Ishikawa (cell line): ENCODE measurements around the gene SIMC1.

Source experiments
- EP300 ChIP-seq: IDR thresholded peaks from 2 replicates; pipeline ENCODE4 v1.6.1; 2012; ENCODE audit warnings: borderline replicate concordance
- RAD21 ChIP-seq: IDR thresholded peaks from 2 replicates; pipeline ENCODE4 v1.6.1; 2012; ENCODE audit warnings: low read depth
- ZBTB7A ChIP-seq: IDR thresholded peaks from 2 replicates; pipeline ENCODE4 v1.6.1; 2012; ENCODE audit warnings: low read depth

DNA sequence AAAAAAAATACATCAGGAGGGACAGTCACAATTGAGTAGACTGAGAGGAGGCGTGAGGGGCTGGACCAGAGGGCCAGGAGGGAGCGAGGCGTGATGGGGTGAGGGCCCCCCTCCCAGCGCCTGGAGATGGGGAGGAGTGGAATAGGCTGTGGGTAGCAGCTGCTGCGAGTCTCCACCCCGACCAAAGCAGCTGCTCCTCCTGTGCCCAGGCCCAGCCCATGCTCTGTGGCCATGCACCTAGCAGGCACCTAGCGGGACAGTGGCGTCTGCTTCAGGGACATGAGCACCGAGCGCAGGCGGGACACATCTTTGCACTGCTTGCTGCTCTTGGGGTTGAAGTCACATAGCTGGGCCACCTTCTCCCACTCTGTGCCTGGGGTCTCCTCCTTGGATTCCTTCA, 154.3 kb downstream of the SIMC1 start:
- no peak for TF ChIP-seq ZBTB7A
- no peak for TF ChIP-seq RAD21
- TF ChIP-seq EP300 = no peak
